Putamen (tissue), 1 donor: ENCODE results near the gene DENND1A.
A peak's percentile ranks its signal among the peaks of the same experiment; 100 is the strongest.

ENCODE experiments used
- DNase-seq: peaks from one replicate; pipeline ENCODE4 v3.0.0-alpha.2; 2016; ENCODE audit warnings: low spot score

The DENND1A gene

GRCh38 chr9:123568691-123569688, 360.9 kb downstream of the DENND1A start:
- no peak for DNase-seq

- no peak for DNase-seq
Measured at GRCh38 chr9:123567013-123567412, 362.9 kb downstream of the DENND1A start.

- no peak for DNase-seq
Measured at GRCh38 chr9:123564652-123565051, 365.3 kb downstream of the DENND1A start.

GRCh38 chr9:123562844-123563346, 367.0 kb downstream of the DENND1A start:
- DNase-seq = peak; percentile 34

- no peak for DNase-seq
Measured at GRCh38 chr9:123561046-123561445, 368.9 kb downstream of the DENND1A start.

GRCh38 chr9:123556464-123557435, 373.2 kb downstream of the DENND1A start:
- no peak for DNase-seq

GRCh38 chr9:123555646-123556045, 374.3 kb downstream of the DENND1A start:
- no peak for DNase-seq

GRCh38 chr9:123552530-123552929, 377.4 kb downstream of the DENND1A start:
- no peak for DNase-seq

- no peak for DNase-seq
Measured at GRCh38 chr9:123551734-123552133, 378.2 kb downstream of the DENND1A start.

- DNase-seq = no peak
Measured at GRCh38 chr9:123550797-123551196, 379.1 kb downstream of the DENND1A start.

GRCh38 chr9:123550012-123550411, 379.9 kb downstream of the DENND1A start:
- DNase-seq = no peak

GRCh38 chr9:123548741-123549545, 381.0 kb downstream of the DENND1A start:
- DNase-seq = peak; percentile 55

- no peak for DNase-seq
Measured at GRCh38 chr9:123544007-123544827, 385.7 kb downstream of the DENND1A start.

- no peak for DNase-seq
Measured at GRCh38 chr9:123543492-123543891, 386.4 kb downstream of the DENND1A start.

- no peak for DNase-seq
Measured at GRCh38 chr9:123542435-123543225, 387.3 kb downstream of the DENND1A start.

GRCh38 chr9:123541411-123541810, 388.5 kb downstream of the DENND1A start:
- no peak for DNase-seq

- DNase-seq = no peak
Measured at GRCh38 chr9:123540457-123540856, 389.5 kb downstream of the DENND1A start.

GRCh38 chr9:123537809-123538208, 392.1 kb downstream of the DENND1A start:
- no peak for DNase-seq

- DNase-seq = no peak
Measured at GRCh38 chr9:123536455-123536868, 393.5 kb downstream of the DENND1A start.

GRCh38 chr9:123534336-123534735, 395.6 kb downstream of the DENND1A start:
- DNase-seq = no peak
